HG03460 (cell line): ENCODE results near the gene UBA6.
A peak's percentile ranks its signal among the peaks of the same experiment; 100 is the strongest.

Source experiments
- ATAC-seq: cut with Tn5 transposase; IDR thresholded peaks from one replicate; pipeline ENCODE4 v1.9.1; 2021; ENCODE audit not compliant: unreplicated experiment

UBA6 gene

DNA sequence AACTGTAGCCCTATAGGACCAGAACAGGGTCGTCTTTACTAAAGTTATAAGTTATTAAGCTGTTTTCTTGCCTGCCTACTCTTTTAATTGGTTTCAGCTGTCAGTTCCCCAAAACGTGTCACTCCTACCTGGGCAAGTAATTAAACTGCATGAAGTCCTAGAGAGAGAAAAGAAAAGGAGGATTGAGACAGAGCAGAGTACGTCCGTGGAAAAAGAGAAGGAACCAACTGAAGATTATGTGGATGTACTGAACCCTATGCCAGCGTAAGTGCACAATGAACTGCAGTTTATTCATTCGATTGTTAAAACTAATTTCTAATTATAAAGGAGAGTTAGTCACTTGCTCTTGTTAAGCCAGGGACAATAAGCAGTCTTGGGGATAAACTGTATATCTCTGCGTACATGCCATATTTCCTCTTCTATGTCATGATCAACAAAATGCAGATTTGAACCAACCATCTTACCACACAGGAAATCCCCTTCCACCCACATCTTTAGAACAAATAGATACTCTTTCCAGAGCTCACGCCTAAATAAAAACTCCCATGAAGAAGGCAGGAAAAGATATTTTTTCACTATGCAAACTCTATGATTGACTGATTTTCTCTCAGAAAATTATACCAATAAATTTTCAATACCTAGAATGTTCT lies 119.6 kb downstream of the UBA6 start:
- ATAC-seq = peak; percentile 50

DNA sequence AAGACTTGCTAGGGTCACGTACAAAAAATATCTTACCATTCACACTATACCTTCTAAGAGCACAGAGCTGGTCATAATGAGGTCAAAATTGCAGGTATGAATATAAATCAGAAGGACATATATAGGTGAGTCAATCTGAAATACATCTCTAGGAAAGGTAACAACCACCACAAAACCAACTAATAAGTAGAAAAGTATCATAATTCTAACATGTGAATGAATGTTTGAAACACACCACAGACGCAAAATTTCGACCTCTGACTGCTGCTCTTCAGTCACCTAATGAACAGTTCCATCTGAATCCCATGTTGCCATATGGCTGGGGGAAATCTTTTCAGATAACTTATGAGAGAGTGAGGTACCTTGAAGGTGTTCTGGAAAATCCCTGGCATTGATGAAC lies 120.4 kb downstream of the UBA6 start:
- ATAC-seq = no peak

DNA sequence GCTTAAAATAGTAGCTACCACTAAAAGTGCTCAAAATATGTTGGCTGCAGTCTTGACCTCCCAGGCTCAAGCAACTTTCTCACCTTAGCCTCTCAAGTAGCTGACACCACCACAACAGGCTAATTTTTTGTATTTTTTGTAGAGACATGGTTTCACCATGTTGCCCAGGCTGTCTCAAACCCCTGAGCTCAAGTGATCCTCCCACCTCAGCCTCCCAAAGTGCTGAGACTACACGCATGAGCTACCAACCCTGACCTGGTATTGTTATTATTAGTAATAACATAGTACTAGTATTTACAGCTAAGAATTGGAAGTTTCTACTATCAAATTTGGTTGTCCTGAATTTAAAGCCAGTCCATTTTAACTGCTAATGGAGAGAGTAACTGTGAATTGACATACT lies 124.4 kb downstream of the UBA6 start:
- ATAC-seq = peak; percentile 46

- no peak for ATAC-seq
These were observed 124.9 kb downstream of the UBA6 start for GRCh38 chr4:67576059-67576466.

DNA sequence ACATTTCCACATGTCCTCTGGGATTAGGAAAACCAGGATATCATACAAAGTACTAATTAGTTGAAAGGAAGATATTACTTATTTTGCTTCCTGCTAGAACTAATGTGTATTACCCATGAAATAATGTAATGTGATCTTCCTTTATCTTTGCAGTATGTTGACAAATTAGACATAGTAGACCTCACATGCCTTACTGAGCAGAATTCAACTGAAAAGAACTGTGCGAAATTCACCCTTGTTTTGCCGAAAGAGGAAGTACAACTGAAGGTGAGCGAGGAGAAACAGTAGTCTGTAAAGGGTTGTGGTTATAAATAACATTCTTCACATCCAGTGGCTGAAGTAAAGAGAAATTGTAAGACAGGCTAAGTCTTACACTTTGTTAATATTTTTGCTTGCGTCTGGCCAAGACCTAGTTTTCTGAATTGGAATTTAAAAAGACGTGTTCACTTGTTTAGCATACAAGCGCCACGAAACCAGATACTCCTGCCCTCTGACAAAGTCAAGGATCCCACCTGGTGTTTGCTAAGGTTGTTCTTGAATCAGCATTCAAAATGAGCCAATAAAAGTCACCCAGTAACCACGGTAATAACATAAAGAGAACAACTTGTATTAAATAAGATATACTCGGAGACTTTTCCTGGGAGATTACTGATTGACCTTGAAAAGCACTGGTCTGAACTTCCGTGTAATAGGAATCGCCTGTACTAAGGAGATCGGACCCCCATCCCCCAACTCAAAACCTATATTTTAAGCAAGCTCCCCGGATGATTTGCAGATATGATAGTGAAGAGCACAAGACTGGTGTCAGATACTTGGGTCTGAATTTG lies 125.5 kb downstream of the UBA6 start:
- ATAC-seq = peak; percentile 92

GRCh38 chr4:67573193-67573592 lies 127.8 kb downstream of the UBA6 start:
- ATAC-seq = no peak

GRCh38 chr4:67571975-67572374 lies 129.0 kb downstream of the UBA6 start:
- no peak for ATAC-seq

DNA sequence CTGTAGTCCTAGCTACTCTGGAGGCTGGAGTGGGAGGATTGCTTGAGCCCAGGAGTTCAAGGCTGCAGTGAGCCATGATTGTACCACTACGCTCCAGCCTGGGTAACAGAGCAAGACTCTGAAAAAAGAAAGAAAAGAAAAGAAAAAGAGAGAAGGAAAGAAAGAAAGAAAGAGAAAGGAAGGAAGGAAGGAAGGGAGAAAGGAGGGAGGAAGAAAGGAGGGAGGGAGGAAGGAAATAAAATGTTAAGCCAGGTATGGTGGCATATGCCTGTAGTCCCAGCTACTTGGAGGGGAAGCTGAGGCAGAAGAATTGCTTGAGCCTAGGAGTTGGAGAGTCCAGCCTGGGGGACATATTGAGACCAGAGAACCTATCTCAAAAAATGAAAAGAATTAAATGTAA lies 130.4 kb downstream of the UBA6 start:
- no peak for ATAC-seq

DNA sequence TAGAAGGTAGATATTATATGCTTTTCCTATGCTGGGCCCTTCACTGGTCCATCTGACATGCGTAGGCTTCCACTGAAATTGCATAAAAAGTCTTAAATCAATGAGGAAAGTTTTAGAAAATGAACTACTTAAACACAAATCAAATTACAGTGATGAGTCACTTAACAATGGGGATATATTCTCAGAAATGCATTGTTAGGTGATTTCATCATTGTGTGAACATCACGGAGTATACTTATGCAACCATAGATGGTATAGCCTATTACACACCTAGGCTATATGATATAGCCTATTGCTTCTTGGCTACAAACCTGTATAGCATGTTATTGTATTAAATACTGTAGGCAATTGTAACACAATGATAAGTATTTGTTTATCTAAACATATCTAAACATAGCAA lies 132.1 kb downstream of the UBA6 start:
- no peak for ATAC-seq

GRCh38 chr4:67566335-67566734 lies 134.6 kb downstream of the UBA6 start:
- ATAC-seq = no peak

DNA sequence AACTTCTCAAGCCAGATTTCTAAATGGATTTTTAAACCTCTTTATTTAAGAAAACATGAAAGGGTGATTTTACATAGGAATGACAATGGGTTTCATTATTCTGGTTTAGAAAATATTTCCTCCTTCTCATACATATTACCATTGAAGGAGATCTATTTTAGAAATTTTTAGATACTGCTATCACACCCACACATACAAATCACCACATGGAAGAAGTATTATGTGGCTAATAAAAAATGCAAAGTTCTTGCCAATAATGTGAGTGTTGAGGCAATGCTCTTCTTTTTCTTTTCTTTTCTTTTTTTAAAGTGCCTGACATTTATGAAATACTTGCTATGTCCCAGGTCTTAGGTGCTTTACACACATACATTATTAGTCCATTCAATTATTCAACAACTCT lies 135.7 kb downstream of the UBA6 start:
- no peak for ATAC-seq
